ENCODE measurements around the gene HAO2. TPM values are rescaled to one million over a fixed set of nuclear protein-coding genes. Genes with fewer than 3 reads are reported as not detected.
"Not testable (repeated sequence)": the region's sequence is repeated elsewhere in the genome, so short reads cannot be mapped to it uniquely, and the experiment has no call there.

HAO2 gene
- total RNA-seq = not detected
- long read RNA-seq, donor 1 = 0 reads
- long read RNA-seq, donor 2 = 0 reads

DNA sequence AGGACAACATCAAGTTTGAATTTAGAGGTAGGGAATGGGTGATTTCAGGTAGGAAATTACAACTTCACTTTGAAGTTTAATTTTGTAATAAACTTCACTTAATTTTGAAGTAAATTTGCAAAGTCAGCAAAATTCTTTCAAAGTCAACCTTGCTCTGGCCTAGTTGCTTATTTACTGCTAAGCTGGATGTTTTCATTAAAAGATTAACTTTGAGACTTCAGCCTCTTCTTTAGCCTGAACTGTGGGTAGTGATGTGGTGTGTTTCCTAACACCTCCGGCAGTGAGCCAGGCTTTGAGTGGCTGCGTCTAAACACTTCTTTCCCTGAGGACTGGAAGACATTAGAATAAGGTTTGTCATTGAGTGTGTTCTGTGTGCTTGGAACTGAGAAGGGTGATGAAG lies at the start of gene HAO2:
Gene HAO2 (plus strand): TSS at position 232 of the 400 bp plus-strand sequence. CDS start 12,301 bp downstream, outside the sequence.
- no peak for DNase-seq (ENCODE audit: low spot score)
- intact Hi-C loops (cut with DNase I) = loop anchor here (5.0 to 10.0 kb wide), 3 partner anchors 94 to 1214 kb away; no protein-coding TSS in a partner anchor

DNA sequence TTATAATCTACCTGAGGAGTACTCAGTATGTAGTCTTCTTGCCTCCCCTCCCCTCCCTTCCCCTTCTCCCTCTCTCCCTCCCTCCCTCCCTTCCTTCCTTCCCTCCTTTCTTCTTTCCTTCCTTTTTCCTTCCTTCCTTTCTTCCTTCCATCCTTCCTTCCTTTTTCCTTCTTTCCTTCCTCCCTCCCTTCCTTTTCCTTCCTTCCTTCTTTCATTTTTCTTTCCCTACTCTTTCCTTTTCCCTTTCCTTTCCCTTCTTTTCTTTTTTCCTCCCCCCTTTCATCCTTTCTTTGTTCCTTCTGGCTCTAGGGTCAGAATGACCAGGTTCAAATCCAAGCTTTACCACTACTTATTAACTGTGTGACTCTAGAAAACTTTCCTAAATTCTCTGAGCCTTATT lies 48.5 kb upstream of the HAO2 start:
- DNase-seq (ENCODE audit: low spot score) = no peak
- intact Hi-C loops (cut with DNase I) = no loop called here

GRCh38 chr1:119321666-119322419 lies 46.7 kb upstream of the HAO2 start:
- no peak for DNase-seq (ENCODE audit: low spot score)
- intact Hi-C loops (cut with DNase I) = no loop called here

- no peak for DNase-seq (ENCODE audit: low spot score)
- intact Hi-C loops (cut with DNase I) = no loop called here
Measured at GRCh38 chr1:119323216-119323982, 45.2 kb upstream of the HAO2 start.

GRCh38 chr1:119324198-119324597 lies 44.4 kb upstream of the HAO2 start:
- intact Hi-C loops (cut with DNase I) = no loop called here

DNA sequence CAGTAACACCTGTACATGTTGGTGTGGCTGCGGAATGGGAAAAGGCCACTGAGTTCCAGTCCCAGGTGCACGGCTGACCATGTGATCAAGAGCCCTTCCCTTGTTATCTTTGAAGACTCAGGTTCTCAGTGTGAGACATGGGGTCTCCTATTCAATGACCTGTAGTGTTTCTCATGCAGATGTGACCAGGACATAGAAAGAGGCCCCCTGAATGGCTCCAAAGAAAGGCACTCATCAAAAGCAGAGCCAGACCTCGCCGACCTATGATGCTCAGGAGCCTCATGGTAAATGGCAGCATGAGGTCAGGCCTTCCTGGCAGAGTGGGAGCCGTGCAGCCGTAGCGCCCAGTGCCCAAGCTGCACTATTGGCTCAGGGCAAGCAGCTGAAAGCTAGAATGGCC lies 42.3 kb upstream of the HAO2 start:
- no peak for DNase-seq (ENCODE audit: low spot score)
- intact Hi-C loops (cut with DNase I) = loop anchor here in 1 of 2 donors (5.0 kb wide), 1 partner anchor 89 kb away; no protein-coding TSS in a partner anchor

More at GRCh38 chr1:119324198-119324597, 44.4 kb upstream of the HAO2 start:
- DNase-seq (ENCODE audit: low spot score) = no peak

DNA sequence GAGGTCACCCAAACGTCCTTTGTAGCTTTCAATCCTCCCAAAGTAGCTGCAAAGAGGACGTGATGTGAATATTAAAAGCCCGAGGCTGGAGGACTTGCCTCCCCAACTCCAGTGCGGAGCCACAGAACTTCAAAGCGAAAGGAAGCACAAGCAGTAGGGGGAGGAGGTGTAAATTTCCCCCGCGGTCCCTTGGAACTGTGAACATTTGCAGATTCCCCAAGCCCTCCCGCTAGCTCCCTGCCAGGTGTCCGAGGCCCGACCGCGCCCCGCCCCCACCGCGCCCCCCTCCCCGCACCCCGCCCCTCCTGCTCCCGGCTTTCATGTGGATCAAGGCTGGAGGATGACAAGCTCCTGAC lies 41.5 kb upstream of the HAO2 start:
- intact Hi-C loops (cut with DNase I) = loop anchor here in 1 of 2 donors (5.0 kb wide), 1 partner anchor 90 kb away; no protein-coding TSS in a partner anchor
- DNase-seq (ENCODE audit: low spot score) = no peak

GRCh38 chr1:119327450-119328155 lies 41.0 kb upstream of the HAO2 start:
- no peak for DNase-seq (ENCODE audit: low spot score)

GRCh38 chr1:119329541-119330461 lies 38.8 kb upstream of the HAO2 start:
- DNase-seq (ENCODE audit: low spot score) = no peak
- intact Hi-C loops (cut with DNase I) = loop anchor here in 1 of 2 donors (5.0 kb wide), 1 partner anchor 92 kb away; no protein-coding TSS in a partner anchor

More at GRCh38 chr1:119327450-119328155, 41.0 kb upstream of the HAO2 start:
- intact Hi-C loops (cut with DNase I) = loop anchor here in 1 of 2 donors (5.0 kb wide), 1 partner anchor 90 kb away; no protein-coding TSS in a partner anchor

GRCh38 chr1:119330466-119331189 lies 38.0 kb upstream of the HAO2 start:
- no peak for DNase-seq (ENCODE audit: low spot score)

DNA sequence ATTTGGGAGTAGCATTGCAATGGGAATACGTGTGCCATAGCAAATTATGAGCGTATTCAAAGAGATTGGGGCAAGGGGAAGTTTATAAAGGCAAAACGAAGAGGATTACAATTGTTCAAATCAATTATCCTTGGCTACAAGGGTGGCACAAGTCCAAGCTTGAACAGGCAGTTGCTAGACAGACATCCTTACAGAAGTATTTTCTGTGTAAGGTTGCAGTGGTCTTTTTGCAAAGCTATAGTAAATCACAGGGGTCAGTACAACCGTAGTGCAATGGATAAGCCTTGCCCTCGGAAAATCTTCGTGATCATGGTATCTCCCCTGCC lies 37.4 kb upstream of the HAO2 start:
- intact Hi-C loops (cut with DNase I) = no loop called here

More at GRCh38 chr1:119330466-119331189, 38.0 kb upstream of the HAO2 start:
- intact Hi-C loops (cut with DNase I) = no loop called here

GRCh38 chr1:119331915-119332314 lies 36.7 kb upstream of the HAO2 start:
- intact Hi-C loops (cut with DNase I) = no loop called here
- DNase-seq (ENCODE audit: low spot score) = no peak

More for the DNA sequence above, 37.4 kb upstream of the HAO2 start:
- no peak for DNase-seq (ENCODE audit: low spot score)

- DNase-seq (ENCODE audit: low spot score) = no peak
- intact Hi-C loops (cut with DNase I) = no loop called here
Measured at GRCh38 chr1:119332622-119333021, 36.0 kb upstream of the HAO2 start.

DNA sequence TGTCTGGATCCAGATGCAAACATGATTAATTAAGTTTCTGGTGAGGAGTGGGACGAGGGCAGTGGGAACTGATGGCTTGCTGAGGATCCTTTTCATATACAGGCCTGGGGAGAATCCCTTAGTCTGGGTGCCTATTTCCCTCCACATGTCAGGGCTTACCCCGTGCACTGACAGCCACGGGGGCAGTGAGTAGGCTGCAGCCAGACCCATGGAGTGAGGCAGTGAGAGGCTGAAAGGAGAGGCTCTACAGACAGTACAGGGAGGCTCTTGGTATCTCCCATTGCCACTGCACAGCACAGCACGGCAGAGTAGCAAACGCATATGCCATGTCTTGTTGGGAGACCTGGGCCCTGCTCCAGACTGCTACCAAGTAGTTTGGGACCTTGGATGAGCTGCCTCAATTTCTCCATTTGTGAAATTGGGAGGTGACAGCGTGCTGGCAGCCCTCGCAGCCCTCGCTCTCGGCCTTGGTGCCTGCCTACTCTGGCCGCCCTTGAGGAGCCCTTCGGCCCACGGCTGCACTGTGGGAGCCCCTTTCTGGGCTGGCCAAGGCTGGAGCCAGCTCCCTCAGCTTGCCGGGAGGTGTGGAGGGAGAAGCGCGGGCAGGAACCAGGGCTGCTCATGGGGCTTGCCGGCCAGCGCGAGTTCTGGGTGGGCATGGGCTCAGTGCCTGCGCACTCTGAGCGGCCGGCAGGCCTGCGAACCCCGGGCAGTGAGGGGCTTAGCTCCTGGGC lies 35.3 kb upstream of the HAO2 start:
- intact Hi-C loops (cut with DNase I) = no loop called here
- DNase-seq (ENCODE audit: low spot score) = no peak

DNA sequence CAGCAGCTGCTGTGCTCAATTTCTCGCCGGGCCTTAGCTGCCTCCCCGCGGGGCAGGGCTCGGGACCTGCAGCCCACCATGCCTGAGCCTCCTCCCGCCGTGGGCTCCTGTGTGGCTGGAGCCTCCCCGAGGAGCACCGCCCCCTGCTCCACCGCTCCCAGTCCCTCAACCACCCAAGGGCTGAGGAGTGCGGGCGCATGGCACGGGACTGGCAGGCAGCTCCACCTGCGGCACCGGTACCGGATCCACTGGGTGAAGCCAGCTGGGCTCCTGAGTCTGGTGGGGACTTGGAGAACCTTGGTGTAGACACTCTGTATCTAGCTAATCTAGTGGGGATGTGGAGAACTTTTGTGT lies 34.7 kb upstream of the HAO2 start:
- not testable (repeated sequence) for DNase-seq (ENCODE audit: low spot score)

GRCh38 chr1:119336848-119337247 lies 31.7 kb upstream of the HAO2 start:
- intact Hi-C loops (cut with DNase I) = no loop called here

More for the DNA sequence above, 34.7 kb upstream of the HAO2 start:
- intact Hi-C loops (cut with DNase I) = not testable (repeated sequence)

GRCh38 chr1:119338004-119338403 lies 30.6 kb upstream of the HAO2 start:
- intact Hi-C loops (cut with DNase I) = no loop called here

More at GRCh38 chr1:119336848-119337247, 31.7 kb upstream of the HAO2 start:
- no peak for DNase-seq (ENCODE audit: low spot score)

More at GRCh38 chr1:119338004-119338403, 30.6 kb upstream of the HAO2 start:
- no peak for DNase-seq (ENCODE audit: low spot score)
